ENCODE measurements around the gene EXOC2.

DNA sequence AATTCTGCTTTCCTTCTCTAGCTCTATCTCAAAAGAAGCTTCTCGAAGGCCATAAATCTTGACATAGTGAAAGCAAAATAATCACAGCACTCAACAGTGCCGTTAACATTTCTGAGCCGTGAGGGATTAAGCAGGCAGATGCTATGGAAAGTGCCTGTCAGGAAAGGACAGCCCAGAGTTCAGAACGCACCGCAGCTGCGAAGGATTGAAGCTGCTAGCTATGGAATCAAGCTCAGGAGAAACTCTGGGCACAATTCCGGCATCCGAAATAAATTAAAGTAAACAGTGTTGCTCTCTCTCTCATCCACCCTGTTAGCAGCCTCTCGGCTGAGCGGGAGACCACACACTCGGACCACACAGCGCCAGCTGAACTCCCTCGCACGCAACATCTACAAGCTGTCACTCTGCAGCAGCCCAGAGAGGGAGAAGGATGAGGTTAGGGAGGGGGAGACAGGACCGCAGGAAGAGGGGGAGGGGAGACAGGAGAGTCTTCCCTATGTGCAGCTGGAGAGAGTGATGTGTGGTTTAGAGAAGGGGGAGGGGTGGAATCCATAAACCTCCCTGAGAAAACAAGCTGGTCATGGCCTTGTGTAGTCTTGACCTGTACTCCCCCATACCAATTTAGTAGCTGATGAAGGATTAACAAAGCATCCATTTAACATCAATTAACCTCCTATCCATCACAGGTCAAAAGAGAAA lies 9.0 kb downstream of the EXOC2 start:
- TF ChIP-seq, protein P1, sequence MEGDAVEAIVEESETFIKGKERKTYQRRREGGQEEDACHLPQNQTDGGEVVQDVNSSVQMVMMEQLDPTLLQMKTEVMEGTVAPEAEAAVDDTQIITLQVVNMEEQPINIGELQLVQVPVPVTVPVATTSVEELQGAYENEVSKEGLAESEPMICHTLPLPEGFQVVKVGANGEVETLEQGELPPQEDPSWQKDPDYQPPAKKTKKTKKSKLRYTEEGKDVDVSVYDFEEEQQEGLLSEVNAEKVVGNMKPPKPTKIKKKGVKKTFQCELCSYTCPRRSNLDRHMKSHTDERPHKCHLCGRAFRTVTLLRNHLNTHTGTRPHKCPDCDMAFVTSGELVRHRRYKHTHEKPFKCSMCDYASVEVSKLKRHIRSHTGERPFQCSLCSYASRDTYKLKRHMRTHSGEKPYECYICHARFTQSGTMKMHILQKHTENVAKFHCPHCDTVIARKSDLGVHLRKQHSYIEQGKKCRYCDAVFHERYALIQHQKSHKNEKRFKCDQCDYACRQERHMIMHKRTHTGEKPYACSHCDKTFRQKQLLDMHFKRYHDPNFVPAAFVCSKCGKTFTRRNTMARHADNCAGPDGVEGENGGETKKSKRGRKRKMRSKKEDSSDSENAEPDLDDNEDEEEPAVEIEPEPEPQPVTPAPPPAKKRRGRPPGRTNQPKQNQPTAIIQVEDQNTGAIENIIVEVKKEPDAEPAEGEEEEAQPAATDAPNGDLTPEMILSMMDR (IDR thresholded peaks at IDR 0.05; ENCODE audit: borderline replicate concordance, extremely low read depth, low read length, poor library complexity, severe bottlenecking), result no peak
- no peak for TF ChIP-seq EZH2 (IDR thresholded peaks at IDR 0.05; ENCODE audit: borderline replicate concordance, low read depth, low read length, severe bottlenecking)
